Measurements from ENCODE around the gene FAM98B.

Gene FAM98B

GRCh38 chr15:38461066-38461833 lies 7.3 kb downstream of the FAM98B start:
- no peaks in the 10 kb centered on the region for H3K27me3 ChIP-seq (ENCODE audit: insufficient read depth, insufficient read length)
- H3K9me3 ChIP-seq (ENCODE audit: insufficient read depth, low read length) = no peaks in the 10 kb centered on the region
- no peak overlapping the region for H3K4me3 ChIP-seq (ENCODE audit: insufficient read length, low read depth)
- no peak overlapping the region for H3K9ac ChIP-seq (ENCODE audit: insufficient read length, low read depth)
- no peak for DNase-seq (ENCODE audit: low read depth, low spot score)
- TF ChIP-seq ZNF274 (IDR thresholded peaks at IDR 0.05; ENCODE audit: low read depth, low read length) = no peak
- TF ChIP-seq YY1 (IDR thresholded peaks at IDR 0.05; ENCODE audit: insufficient read depth, insufficient read length) = no peak
- TF ChIP-seq SUZ12 (IDR thresholded peaks at IDR 0.05; ENCODE audit: extremely low read depth, insufficient read depth, insufficient read length) = no peak
- H3K4me1 ChIP-seq (ENCODE audit: insufficient read depth, insufficient read length) = no peaks in the 10 kb centered on the region
- H3K36me3 ChIP-seq (ENCODE audit: insufficient read depth, insufficient read length, low read length) = peaks cover 16% of the 10 kb centered on the region

GRCh38 chr15:38463893-38464292 lies 10.0 kb downstream of the FAM98B start:
- H3K9ac ChIP-seq (ENCODE audit: insufficient read length, low read depth) = no peak overlapping the region
- no peak for DNase-seq (ENCODE audit: low read depth, low spot score)

GRCh38 chr15:38464675-38465074 lies 10.7 kb downstream of the FAM98B start:
- DNase-seq (ENCODE audit: low read depth, low spot score) = no peak
- Histone ChIP-seq H3K4me1 (ENCODE audit: insufficient read depth, insufficient read length) (no peaks in the 10 kb centered on the region), H3K27me3 (ENCODE audit: insufficient read depth, insufficient read length) (no peaks in the 10 kb centered on the region), H3K9me3 (ENCODE audit: insufficient read depth, low read length) (no peaks in the 10 kb centered on the region), H3K9ac (ENCODE audit: insufficient read length, low read depth) (no peak overlapping the region), H3K36me3 (ENCODE audit: insufficient read depth, insufficient read length, low read length) (no peaks in the 10 kb centered on the region), H3K4me3 (ENCODE audit: insufficient read length, low read depth) (no peak overlapping the region)
- no peak for TF ChIP-seq SUZ12 (IDR thresholded peaks at IDR 0.05; ENCODE audit: extremely low read depth, insufficient read depth, insufficient read length)
- no peak for TF ChIP-seq YY1 (IDR thresholded peaks at IDR 0.05; ENCODE audit: insufficient read depth, insufficient read length)
- TF ChIP-seq ZNF274 (IDR thresholded peaks at IDR 0.05; ENCODE audit: low read depth, low read length) = no peak

More at GRCh38 chr15:38463893-38464292, 10.0 kb downstream of the FAM98B start:
- no peak overlapping the region for H3K4me3 ChIP-seq (ENCODE audit: insufficient read length, low read depth)
- H3K36me3 ChIP-seq (ENCODE audit: insufficient read depth, insufficient read length, low read length) = peaks cover 6% of the 10 kb centered on the region
- no peak for TF ChIP-seq SUZ12 (IDR thresholded peaks at IDR 0.05; ENCODE audit: extremely low read depth, insufficient read depth, insufficient read length)
- TF ChIP-seq ZNF274 (IDR thresholded peaks at IDR 0.05; ENCODE audit: low read depth, low read length) = no peak
- TF ChIP-seq YY1 (IDR thresholded peaks at IDR 0.05; ENCODE audit: insufficient read depth, insufficient read length) = no peak
- H3K9me3 ChIP-seq (ENCODE audit: insufficient read depth, low read length) = no peaks in the 10 kb centered on the region
- H3K4me1 ChIP-seq (ENCODE audit: insufficient read depth, insufficient read length) = no peaks in the 10 kb centered on the region
- no peaks in the 10 kb centered on the region for H3K27me3 ChIP-seq (ENCODE audit: insufficient read depth, insufficient read length)

GRCh38 chr15:38470816-38471215 lies 16.9 kb downstream of the FAM98B start:
- no peak for DNase-seq (ENCODE audit: low read depth, low spot score)
- no peak overlapping the region for H3K9ac ChIP-seq (ENCODE audit: insufficient read length, low read depth)
- H3K4me3 ChIP-seq (ENCODE audit: insufficient read length, low read depth) = no peak overlapping the region
- TF ChIP-seq SUZ12 (IDR thresholded peaks at IDR 0.05; ENCODE audit: extremely low read depth, insufficient read depth, insufficient read length) = no peak
- TF ChIP-seq YY1 (IDR thresholded peaks at IDR 0.05; ENCODE audit: insufficient read depth, insufficient read length) = no peak
- H3K27me3 ChIP-seq (ENCODE audit: insufficient read depth, insufficient read length) = no peaks in the 10 kb centered on the region
- no peaks in the 10 kb centered on the region for H3K9me3 ChIP-seq (ENCODE audit: insufficient read depth, low read length)
- peaks cover 25% of the 10 kb centered on the region for H3K36me3 ChIP-seq (ENCODE audit: insufficient read depth, insufficient read length, low read length)
- H3K4me1 ChIP-seq (ENCODE audit: insufficient read depth, insufficient read length) = no peaks in the 10 kb centered on the region

GRCh38 chr15:38471974-38472373 lies 18.0 kb downstream of the FAM98B start:
- H3K9me3 ChIP-seq (ENCODE audit: insufficient read depth, low read length) = no peaks in the 10 kb centered on the region
- TF ChIP-seq ZNF274 (IDR thresholded peaks at IDR 0.05; ENCODE audit: low read depth, low read length) = no peak
- no peak for TF ChIP-seq YY1 (IDR thresholded peaks at IDR 0.05; ENCODE audit: insufficient read depth, insufficient read length)
- no peak for TF ChIP-seq SUZ12 (IDR thresholded peaks at IDR 0.05; ENCODE audit: extremely low read depth, insufficient read depth, insufficient read length)
- H3K27me3 ChIP-seq (ENCODE audit: insufficient read depth, insufficient read length) = no peaks in the 10 kb centered on the region
- H3K36me3 ChIP-seq (ENCODE audit: insufficient read depth, insufficient read length, low read length) = peaks cover 28% of the 10 kb centered on the region
- DNase-seq (ENCODE audit: low read depth, low spot score) = no peak
- H3K9ac ChIP-seq (ENCODE audit: insufficient read length, low read depth) = no peak overlapping the region
- no peaks in the 10 kb centered on the region for H3K4me1 ChIP-seq (ENCODE audit: insufficient read depth, insufficient read length)
- H3K4me3 ChIP-seq (ENCODE audit: insufficient read length, low read depth) = no peak overlapping the region

GRCh38 chr15:38474155-38474757 lies 20.3 kb downstream of the FAM98B start:
- H3K27me3 ChIP-seq (ENCODE audit: insufficient read depth, insufficient read length) = no peaks in the 10 kb centered on the region

GRCh38 chr15:38475361-38475760 lies 21.4 kb downstream of the FAM98B start:
- no peak for TF ChIP-seq YY1 (IDR thresholded peaks at IDR 0.05; ENCODE audit: insufficient read depth, insufficient read length)
- no peak for TF ChIP-seq ZNF274 (IDR thresholded peaks at IDR 0.05; ENCODE audit: low read depth, low read length)
- TF ChIP-seq SUZ12 (IDR thresholded peaks at IDR 0.05; ENCODE audit: extremely low read depth, insufficient read depth, insufficient read length) = no peak
- DNase-seq (ENCODE audit: low read depth, low spot score) = no peak
- H3K4me3 ChIP-seq (ENCODE audit: insufficient read length, low read depth) = no peak overlapping the region
- no peaks in the 10 kb centered on the region for H3K9me3 ChIP-seq (ENCODE audit: insufficient read depth, low read length)
- no peak overlapping the region for H3K9ac ChIP-seq (ENCODE audit: insufficient read length, low read depth)
- no peaks in the 10 kb centered on the region for H3K27me3 ChIP-seq (ENCODE audit: insufficient read depth, insufficient read length)
- H3K36me3 ChIP-seq (ENCODE audit: insufficient read depth, insufficient read length, low read length) = peaks cover 38% of the 10 kb centered on the region
- no peaks in the 10 kb centered on the region for H3K4me1 ChIP-seq (ENCODE audit: insufficient read depth, insufficient read length)

More at GRCh38 chr15:38474155-38474757, 20.3 kb downstream of the FAM98B start:
- H3K36me3 ChIP-seq (ENCODE audit: insufficient read depth, insufficient read length, low read length) = peaks cover 38% of the 10 kb centered on the region
- DNase-seq (ENCODE audit: low read depth, low spot score) = no peak
- no peak overlapping the region for H3K9ac ChIP-seq (ENCODE audit: insufficient read length, low read depth)
- no peaks in the 10 kb centered on the region for H3K9me3 ChIP-seq (ENCODE audit: insufficient read depth, low read length)
- no peak for TF ChIP-seq ZNF274 (IDR thresholded peaks at IDR 0.05; ENCODE audit: low read depth, low read length)
- TF ChIP-seq YY1 (IDR thresholded peaks at IDR 0.05; ENCODE audit: insufficient read depth, insufficient read length) = no peak
- no peak for TF ChIP-seq SUZ12 (IDR thresholded peaks at IDR 0.05; ENCODE audit: extremely low read depth, insufficient read depth, insufficient read length)
- no peaks in the 10 kb centered on the region for H3K4me1 ChIP-seq (ENCODE audit: insufficient read depth, insufficient read length)
- H3K4me3 ChIP-seq (ENCODE audit: insufficient read length, low read depth) = no peak overlapping the region
